ENCODE measurements around the gene TSPAN3.

GRCh38 chr15:77015646-77016320, 55.1 kb downstream of the TSPAN3 start:
- TF ChIP-seq, protein P1, sequence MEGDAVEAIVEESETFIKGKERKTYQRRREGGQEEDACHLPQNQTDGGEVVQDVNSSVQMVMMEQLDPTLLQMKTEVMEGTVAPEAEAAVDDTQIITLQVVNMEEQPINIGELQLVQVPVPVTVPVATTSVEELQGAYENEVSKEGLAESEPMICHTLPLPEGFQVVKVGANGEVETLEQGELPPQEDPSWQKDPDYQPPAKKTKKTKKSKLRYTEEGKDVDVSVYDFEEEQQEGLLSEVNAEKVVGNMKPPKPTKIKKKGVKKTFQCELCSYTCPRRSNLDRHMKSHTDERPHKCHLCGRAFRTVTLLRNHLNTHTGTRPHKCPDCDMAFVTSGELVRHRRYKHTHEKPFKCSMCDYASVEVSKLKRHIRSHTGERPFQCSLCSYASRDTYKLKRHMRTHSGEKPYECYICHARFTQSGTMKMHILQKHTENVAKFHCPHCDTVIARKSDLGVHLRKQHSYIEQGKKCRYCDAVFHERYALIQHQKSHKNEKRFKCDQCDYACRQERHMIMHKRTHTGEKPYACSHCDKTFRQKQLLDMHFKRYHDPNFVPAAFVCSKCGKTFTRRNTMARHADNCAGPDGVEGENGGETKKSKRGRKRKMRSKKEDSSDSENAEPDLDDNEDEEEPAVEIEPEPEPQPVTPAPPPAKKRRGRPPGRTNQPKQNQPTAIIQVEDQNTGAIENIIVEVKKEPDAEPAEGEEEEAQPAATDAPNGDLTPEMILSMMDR (IDR thresholded peaks at IDR 0.05; ENCODE audit: insufficient read depth, low read length, poor library complexity, severe bottlenecking), result no peak
- TF ChIP-seq EZH2phosphoT487 (conservative IDR thresholded peaks at IDR 0.05; ENCODE audit: low read length), result no peak
